ENCODE data around the gene NUP210.

NUP210 gene

DNA sequence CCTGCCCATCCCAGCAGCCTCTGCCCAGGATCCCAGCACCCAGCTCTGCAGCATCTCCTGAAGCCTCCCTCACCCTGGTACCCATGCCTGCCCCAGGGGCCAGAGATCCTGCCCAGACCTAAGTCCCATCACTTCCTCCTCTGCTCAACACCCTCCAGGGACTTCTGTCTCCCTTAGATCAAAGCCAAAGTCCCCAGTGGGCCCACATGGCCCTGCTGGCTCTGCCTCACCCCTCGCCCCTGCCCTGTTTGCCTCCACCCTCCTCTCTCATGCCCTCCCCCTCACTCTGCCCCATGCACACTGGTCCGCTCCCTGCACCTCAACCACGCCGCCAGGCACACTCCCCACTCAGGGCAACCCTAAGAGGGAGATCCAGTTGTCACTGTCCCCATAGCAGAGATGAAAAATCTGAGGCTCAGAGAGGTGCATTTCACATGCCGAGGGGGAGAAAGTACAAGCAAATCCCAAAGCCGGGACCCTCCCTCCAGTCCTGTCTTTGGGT, 146.5 kb downstream of the NUP210 start:
- no peak overlapping the region for H3K4me3 ChIP-seq (replicated peaks in 1 of 2; ENCODE audit: low read depth in 2 of 2, low read length in 2 of 2)
- DNase-seq (ENCODE audit: low read depth in 2 of 2), result no peak
- TF ChIP-seq, protein P1, sequence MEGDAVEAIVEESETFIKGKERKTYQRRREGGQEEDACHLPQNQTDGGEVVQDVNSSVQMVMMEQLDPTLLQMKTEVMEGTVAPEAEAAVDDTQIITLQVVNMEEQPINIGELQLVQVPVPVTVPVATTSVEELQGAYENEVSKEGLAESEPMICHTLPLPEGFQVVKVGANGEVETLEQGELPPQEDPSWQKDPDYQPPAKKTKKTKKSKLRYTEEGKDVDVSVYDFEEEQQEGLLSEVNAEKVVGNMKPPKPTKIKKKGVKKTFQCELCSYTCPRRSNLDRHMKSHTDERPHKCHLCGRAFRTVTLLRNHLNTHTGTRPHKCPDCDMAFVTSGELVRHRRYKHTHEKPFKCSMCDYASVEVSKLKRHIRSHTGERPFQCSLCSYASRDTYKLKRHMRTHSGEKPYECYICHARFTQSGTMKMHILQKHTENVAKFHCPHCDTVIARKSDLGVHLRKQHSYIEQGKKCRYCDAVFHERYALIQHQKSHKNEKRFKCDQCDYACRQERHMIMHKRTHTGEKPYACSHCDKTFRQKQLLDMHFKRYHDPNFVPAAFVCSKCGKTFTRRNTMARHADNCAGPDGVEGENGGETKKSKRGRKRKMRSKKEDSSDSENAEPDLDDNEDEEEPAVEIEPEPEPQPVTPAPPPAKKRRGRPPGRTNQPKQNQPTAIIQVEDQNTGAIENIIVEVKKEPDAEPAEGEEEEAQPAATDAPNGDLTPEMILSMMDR (IDR thresholded peaks at IDR 0.05; ENCODE audit: low read depth, low read length), result no peak

DNA sequence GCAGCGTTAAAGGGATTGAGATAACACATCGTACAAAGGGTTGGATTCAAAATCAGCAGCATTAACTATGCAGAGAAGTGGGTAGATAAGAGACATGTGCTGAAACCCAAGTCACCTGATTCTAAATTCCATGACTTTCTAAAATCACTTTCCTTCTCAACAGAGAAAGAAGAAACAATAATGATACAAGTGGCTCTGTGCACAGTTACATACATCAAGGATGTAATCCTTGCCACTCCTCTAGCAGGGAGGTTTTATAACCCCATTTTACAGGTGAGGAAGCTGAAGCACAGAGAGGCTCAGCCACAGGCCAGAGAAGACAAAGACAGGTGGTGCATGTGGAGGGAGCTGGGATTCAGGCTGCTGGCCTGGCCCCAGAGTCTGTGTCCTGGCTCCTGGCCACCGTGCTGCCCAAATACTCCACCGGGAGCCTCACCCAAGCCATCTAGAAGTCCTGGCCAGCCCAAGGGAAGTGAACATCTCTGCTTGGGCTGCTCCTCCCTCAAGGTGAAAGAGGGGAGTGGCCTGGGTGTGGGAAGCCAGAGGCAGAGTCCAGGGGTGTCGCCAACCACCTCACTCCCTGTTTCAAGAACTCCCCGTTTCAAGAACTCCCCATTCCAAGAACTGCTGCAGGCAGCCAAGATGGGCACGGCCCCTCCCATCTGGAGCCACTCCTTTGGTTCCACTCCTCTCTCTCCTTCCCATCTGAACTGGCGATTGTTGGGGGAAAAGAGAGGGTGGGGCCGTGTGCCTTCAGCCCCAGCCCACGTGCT, 147.1 kb downstream of the NUP210 start:
- no peak overlapping the region for H3K4me3 ChIP-seq (replicated peaks in 1 of 2; ENCODE audit: low read depth in 2 of 2, low read length in 2 of 2)
- TF ChIP-seq, protein P1 (IDR thresholded peaks at IDR 0.05; ENCODE audit: low read depth, low read length), result no peak
- no peak for DNase-seq (ENCODE audit: low read depth in 2 of 2)

DNA sequence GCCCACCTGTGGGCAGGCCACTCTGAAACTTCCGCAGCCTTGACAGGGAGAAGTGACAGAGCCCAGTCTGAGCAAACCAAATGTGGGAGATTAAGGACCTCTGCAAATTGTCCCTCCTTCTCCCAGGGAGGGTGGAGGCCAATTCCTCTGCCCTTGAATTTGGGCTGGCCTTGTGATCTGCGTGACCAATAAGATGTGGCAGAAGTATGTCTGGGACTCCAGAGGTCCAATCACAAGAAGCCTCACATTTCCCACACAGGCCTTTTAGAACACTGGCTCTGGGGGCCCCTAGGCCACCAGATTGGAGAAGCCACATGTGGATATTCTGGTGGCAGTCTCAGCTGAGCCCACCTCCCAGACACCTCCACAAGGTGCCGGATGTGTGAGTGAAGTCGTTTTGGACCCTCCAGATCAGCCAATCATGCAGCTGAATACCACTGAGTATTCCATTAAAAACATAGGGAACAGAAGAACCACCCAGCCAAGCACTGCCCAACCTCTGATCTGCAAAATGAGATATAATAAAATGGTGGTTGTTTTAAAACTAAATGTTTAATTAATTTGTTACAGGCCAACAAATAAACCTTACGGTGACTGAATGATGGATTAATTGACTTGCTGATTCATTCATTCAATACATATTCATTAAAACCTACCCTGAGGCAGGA, 150.3 kb downstream of the NUP210 start:
- no peak for DNase-seq (ENCODE audit: low read depth in 2 of 2)
- H3K4me3 ChIP-seq (replicated peaks in 1 of 2; ENCODE audit: low read depth in 2 of 2, low read length in 2 of 2), result no peak overlapping the region
- TF ChIP-seq, protein P1 (IDR thresholded peaks at IDR 0.05; ENCODE audit: low read depth, low read length), result no peak

DNA sequence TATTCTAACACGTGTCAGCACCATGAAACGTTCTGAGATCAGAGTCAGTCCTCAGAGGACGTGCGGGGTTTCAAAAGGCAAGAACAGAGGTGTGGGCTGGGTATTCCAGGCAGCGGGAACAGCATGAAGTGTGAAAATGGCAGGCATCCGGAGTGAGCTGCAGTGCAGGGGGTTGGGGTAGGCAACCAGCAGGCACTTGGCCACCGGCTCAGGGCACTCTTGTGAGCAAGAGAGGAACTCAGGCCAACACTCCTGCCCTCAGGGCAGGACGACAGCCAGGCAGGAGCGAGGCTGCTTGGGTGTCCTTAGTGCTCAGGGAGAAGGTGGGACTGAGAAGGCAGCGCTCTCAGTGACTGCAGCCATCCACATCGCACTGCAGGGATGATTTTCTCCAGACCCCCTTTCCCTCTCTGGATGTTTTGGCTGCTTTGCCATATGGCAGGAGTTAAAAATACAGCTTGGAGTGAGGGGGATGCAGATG, 151.1 kb downstream of the NUP210 start:
- no peak overlapping the region for H3K4me3 ChIP-seq (replicated peaks in 1 of 2; ENCODE audit: low read depth in 2 of 2, low read length in 2 of 2)
- TF ChIP-seq, protein P1 (IDR thresholded peaks at IDR 0.05; ENCODE audit: low read depth, low read length), result no peak
- no peak for DNase-seq (ENCODE audit: low read depth in 2 of 2)

DNA sequence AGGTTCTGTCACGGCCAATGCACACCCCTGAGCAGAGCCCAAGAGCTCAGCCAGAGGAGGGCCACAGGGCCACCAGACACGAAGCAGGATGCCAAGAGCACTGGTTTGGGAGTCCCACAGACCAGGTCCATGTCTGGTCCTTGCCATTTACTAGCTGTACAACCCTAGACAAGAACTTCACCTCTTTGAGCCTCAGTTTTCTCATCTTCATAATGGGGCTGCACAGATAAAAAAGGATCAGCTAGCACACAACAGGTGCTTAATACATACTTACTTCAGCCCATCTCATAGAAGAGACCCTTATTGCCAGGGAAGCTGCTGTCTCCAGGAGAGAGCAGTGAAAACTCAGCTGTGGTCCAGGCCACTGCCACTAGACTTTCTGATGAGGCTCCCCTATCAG, 152.0 kb downstream of the NUP210 start:
- H3K4me3 ChIP-seq (replicated peaks in 1 of 2; ENCODE audit: low read depth in 2 of 2, low read length in 2 of 2), result no peak overlapping the region
- TF ChIP-seq, protein P1 (IDR thresholded peaks at IDR 0.05; ENCODE audit: low read depth, low read length), result no peak
- no peak for DNase-seq (ENCODE audit: low read depth in 2 of 2)

DNA sequence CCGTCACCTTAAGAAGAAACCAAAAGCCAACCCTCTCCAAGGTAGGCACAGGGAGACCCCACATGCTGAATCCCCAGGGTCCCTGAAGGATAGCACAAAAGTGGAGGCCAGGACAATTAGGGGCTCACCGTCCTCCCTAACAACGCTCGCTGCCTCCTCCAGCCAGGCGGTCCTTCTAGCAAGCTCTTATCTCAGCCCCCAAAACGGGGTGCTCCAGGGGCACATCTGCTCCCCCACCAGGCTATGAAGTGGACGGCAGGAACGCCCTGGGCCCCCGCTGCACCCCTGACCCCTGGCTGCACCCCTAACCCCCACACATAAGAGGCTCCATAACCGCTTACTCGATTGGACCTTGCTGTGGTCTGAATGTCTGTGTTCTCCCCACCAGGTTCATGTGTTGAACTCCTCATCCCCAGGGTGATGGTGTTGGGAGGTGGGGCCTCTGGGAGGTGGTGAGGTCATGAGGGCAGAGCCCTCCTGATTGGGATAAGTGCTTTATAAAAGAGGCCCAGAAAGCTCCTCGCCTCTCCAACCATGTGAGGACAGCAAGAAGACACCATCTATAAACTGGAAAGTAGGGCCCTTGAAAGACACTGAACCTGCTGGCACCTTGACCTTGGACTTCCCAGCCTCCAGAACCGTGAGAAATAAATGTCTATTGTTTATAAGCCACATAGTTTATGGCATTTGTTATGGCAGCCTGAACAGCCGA, 153.3 kb downstream of the NUP210 start:
- TF ChIP-seq, protein P1 (IDR thresholded peaks at IDR 0.05; ENCODE audit: low read depth, low read length), result no peak
- DNase-seq (ENCODE audit: low read depth in 2 of 2), result no peak

More for the DNA sequence above, 153.3 kb downstream of the NUP210 start:
- H3K4me3 ChIP-seq (replicated peaks in 1 of 2; ENCODE audit: low read depth in 2 of 2, low read length in 2 of 2), result no peak overlapping the region

Measured in cardiac fibroblast (primary cell).